Right renal pelvis (tissue), 4 donors: ENCODE measurements around the gene RAET1E. TPM values are rescaled to one million over a fixed set of nuclear protein-coding genes. Genes with fewer than 3 reads are reported as not detected.
"Not testable (repeated sequence)": the region's sequence is repeated elsewhere in the genome, so short reads cannot be mapped to it uniquely, and the experiment has no call there.

Experiments
- DNase-seq, 4 donors: peaks; one replicate each; pipeline ENCODE4 v3.0.0-alpha.2; 2013; ENCODE audit warnings: low read depth in 4 of 4, low spot score in 3 of 4, missing footprints in 1 of 4
- polyA plus RNA-seq, 4 donors: library from polyadenylated mRNA; unstranded; fragments of 120-200 nt; gene quantifications; one replicate each; pipeline ENCODE4 v1.2.1, GENCODE V29; 2013; ENCODE audit not compliant: insufficient read length in 4 of 4

The RAET1E gene
- polyA plus RNA-seq, 4 donors, result 0.40 to 0.93 (median 0.63) TPM

DNA sequence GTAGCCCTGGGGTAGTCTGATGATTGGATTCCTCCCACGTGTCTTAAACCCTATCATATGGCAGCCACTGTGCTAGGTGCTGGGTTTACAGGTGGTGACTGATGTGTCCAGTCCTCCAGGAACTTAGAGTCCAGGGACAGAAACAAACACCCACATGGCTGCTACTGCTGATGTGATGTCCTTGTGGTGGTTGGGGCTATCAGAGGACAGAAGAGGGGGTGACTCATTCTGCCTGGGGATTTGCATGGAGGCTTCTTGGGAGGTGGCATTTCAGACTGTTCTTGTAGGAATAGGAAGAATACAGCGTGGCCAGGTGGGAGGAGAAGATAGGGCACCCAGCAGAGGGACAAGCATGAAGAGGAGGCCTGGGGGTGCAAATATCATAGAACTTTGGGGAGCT is 15.2 kb upstream of the RAET1E start:
- no peak for DNase-seq

DNA sequence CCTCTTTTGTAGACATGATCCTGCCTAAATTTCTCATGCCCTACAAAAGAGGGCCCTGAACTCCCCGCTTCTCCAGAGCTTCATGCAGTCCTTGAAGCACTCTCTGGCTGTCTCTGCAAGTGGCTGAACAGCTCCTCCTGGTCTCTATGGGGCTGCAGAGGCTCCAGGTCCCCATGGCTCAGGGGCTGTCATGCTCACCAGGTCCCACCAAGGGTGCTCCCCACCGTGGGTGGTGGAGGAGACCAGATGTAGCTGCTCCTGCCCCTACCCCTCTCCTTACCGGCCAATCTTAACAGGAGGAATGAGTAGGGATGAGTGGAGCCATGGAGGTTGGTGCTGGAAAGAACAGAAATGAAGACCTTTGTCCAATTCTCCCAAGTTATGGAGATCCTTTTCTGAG is 14.8 kb upstream of the RAET1E start:
- DNase-seq, result not testable (repeated sequence)

DNA sequence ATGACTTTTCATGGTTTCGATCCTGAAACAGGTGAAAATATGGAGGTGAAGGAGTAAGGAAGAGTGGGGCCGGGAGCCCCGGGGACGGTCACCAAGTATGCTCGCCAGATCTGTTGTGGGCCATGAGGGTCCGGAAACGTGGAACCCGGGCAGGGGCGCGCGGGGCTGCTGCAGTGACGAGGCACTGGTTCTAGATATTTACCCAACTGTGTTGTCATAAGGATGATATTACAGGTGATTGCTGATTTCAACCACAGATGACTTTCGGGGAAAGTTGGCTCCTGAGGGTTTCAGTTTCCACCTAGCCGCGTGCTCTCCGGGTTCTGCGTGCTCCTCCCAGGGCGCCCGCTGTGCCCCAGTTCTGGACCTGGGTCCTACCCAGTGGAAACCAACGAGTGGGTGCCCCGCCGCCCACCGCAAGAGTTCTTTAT is 12.8 kb upstream of the RAET1E start:
- DNase-seq, result no peak

DNA sequence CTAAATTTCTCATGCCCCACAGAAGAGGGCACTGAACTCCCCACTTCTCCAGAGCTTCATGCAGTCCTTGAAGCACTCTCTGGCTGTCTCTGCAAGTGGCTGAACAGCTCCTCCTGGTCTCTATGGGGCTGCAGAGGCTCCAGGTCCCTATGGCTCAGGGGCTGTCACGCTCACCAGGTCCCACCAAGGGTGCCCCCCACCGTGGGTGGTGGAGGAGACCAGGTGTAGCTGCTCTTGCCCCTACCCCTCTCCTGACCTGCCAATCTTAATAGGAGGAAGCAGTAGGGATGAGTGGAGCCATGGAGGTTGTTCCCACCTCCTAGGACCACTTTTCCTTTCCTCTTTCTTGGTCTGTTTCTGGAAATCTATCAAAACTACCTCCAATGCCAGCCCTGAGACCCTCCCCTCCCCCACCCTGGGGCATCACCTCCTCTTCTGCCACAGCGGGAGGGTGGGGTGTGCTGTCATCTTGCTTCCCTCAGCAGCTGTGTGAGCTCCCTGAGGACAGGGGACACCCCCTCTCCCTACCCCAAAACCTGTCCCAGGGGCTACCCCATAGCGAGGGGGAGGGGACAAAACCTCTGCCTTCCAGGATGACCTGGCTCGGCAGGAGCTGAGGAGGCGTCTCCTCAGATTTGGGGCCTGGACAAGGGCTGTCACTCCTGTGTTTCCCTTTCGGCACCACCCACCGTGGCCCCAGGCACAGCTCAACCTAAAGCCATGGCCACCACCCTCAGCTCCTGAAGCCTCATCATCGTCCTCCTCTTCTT is 12.0 kb upstream of the RAET1E start:
- DNase-seq, result no peak

DNA sequence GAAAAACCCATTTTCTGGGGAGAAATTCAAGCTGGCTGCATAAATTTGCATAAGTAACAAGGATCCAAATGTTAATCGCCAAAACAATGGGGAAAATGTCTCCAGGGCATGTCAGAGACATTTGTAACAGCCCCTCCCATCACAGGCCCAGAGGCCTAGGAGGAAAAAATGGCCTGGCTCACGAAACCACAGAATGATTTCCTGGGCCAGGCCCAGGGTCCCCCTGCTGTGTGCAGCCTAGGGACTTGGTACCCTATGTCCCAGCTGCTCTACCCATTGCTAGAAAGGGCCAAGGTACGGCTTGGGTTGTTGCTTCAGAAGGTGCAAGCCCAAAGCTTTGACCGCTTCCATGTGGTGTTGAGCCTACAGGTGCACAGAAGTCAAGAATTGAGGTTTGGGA is 10.6 kb upstream of the RAET1E start:
- DNase-seq, result not testable (repeated sequence)

DNA sequence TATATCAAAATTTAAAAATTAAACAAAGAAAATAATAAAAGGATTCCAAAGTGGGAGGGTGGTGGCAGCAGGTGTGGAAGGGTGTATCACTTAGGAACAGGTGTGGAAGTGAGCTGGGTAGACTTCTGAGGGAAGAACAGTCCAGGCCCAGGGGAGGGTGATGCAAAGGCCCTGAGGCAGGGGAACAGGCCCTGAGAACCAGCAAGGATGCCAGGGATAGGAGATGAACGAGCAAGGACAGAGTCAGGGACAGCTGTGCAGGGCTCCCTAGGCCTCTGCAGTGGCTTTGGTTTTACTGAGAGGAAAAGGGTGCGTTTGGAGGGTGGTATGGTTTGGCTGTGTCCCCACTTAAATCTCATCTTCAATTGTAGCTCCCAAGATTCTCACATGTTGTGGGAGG is 9.4 kb upstream of the RAET1E start:
- DNase-seq, result no peak

DNA sequence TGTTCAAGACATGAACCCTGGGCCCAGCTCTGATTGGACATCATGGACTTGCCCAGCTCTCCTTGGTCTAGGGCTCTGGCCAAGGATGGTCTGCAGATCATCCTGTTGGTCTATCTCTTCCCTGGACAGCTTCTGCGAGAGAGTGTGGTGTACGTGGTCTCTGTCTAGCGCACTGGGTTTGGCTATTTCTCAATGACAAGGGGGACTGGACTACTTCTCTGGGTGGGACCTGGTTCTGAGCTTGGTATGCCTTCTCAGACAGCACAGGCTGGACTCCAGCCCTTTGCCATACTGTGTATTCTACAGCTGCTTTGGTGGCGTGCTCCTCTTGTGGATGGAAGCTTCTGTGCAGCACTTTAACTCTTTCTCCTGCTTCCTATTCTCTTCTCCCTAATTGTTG is 8.5 kb upstream of the RAET1E start:
- DNase-seq, result no peak

DNA sequence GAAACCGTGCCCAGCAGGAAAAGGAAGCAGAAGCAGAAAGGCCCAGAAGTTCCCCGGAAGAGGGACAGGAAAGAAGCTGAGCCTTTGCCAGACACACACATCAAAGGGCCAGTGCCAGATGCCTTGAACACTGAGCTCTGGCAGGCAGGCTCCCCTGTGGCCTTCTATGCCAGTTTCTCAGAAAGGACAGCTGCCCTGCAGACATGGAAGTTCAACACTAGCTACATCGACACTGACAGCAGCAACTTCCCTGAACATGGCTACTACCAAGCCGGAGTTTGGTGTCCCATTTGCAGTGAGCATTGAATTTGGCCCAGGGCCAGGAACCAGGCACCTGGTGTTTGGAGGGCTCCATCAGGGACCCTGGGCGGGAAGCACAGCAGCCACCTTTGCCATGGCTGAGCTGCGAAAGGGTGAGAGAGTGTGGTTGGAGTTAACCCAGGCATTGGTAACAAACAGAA is 8.0 kb upstream of the RAET1E start:
- no peak for DNase-seq

DNA sequence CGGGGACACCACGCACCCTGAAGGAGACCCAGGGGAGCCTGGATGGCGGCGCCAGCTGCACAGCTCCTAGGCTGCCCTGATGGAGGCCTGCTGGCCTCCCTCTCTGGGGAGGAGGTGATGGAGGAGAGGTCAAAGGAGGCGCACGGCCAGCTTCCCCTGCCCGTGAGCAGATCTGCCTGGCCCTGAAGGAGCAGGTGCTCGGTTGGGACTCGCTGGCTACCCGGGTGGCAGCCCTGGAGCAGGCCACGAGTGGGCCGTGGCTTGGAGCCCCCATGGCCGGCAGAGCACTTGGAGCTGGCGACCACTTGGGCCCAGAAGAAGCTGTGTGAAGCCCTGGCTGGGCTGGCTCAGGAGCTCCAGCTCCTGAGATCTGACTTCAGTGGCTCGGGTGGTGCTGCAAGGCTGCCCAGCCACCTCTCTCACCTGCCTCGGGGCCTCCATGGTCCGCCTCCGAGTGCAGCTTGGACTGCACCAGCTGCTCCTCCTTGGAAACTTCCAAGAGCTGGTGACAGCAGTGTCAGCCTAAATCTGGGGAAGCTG is 7.5 kb upstream of the RAET1E start:
- no peak for DNase-seq

DNA sequence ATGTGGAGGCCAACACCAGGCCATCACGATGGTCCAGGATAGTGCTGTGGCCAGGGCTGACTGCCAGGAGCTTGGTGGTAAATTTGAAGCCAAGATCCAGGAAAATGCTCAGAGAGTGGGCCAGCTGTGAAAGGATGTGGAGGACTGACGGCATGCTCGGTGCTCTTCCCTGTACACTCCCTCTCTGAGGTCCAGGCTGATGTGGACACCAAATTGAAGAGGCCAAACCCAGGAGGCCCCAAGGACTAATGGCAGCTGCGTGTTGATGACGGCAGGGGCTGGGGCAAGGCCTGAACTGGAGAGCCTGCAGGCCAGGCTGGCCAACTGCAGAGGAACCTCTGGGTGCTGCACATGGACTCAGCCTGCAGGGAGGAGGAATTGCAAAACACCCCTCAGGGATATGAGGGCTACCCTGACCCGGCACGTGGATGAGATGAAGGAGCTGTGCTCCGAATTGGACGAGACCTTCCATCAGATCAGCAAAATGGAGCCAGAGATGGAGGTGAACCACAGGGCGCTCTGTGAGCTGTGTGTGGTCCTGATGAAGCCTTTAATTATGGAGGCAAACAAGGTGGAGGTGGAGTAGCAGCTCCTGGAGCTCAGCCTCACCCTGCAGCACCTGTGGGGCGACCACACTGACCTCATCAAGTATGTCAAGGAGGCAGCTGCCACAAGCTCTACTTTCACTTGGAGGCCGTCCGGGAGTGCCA is 6.9 kb upstream of the RAET1E start:
- DNase-seq, result no peak

DNA sequence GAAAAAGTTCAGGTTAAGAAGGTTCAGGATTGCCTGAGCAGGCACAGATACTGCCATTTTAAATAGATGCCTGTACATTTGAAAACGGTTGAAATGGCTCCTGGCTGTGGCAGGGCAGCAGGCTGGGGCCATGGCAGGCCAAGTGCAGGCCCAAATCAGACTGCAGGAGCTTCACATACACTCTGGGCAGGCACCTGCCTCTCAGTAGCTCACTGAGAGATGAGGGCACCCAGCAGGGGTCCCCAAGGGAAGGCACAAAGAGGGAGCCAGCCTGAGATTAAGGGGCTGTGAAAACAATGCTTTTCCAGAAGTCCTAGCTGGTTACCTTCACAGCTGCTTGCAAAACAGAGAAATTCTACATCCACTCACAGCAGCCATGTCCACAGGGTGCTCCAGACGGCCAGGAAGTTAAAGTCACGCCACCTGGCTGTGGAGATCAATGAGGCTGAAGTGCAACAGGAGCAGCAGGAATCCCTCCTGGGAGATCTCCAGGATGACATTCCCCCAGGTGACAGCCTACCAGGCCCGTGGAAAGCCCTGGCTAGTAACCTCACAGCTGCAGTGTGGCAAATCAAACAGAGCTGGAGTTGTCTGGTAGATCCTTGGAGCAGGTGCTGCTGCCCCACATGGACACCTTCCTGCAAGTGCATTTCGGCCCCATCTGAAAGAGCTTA is 6.2 kb upstream of the RAET1E start:
- no peak for DNase-seq

DNA sequence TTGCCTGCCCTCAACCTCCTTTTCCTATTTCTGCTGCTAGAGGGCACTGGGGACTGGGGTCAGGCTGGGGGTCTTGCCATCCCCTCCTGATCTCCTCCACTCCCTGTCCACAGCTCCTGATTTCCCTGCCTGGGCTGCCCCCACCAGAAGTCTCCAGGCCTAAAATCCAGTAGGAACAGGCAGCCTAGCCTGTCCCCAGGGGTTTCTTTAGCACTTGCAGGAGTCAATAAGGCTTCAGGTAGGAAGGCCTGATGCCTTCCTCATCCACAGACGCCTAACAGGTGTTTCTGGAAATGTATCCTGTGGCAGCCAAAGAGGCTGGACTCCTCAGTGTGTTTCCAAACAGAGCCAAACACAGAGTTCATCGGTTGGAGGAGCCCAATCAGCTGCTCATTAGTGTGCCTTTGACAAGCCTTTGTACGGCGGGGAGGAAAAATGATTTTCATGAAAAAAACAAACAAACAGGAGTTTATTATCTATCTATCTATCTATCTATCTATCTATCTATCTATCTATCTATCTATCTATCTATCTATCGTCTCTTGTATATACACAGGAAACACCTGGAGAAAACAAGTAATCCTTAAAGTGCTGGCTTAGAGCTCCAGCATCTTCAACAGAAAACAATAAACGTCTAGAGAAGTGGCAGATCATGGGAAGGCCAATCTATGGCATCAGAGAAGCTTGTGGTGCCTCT is 3.7 kb upstream of the RAET1E start:
- no peak for DNase-seq

DNA sequence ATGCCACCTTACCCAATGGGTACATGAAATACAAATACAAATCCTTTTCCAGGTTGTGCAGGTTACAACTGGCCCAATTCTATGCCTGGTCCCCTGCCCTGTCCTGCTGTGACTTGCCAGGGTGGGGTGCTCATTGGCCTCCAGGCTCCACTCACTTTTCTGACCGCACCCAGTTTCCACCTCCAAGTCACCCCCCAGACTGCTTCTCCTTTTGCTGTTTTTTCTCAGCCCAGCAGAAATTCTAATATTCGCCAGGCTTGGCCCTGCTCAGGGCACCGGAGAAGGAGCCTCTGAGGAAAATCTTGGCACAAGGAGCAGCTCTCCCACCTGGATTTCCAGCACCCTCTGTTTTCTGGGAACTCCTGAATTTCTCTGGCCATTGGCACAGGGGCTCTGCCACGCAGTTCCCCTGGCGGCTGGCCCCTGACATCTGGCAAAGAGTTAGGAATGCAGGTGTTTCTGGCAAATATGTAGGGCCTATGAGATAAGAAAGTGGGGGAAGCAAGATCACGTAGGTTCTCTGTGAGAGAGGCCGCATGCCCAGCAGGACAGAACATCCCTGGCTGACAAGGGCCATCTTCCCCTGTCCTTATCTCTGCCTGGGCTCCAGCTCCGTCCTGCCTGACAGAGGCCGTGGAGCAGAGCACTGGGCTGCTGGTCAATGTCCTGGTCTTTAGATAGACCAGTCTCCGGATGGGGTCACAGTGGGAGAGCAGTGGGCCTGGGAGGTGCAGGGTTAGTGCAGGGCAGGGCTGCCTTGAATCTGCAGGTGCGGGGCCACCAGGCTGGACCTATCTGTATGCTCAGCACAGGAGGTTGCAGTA is 2.9 kb upstream of the RAET1E start:
- DNase-seq, result no peak

DNA sequence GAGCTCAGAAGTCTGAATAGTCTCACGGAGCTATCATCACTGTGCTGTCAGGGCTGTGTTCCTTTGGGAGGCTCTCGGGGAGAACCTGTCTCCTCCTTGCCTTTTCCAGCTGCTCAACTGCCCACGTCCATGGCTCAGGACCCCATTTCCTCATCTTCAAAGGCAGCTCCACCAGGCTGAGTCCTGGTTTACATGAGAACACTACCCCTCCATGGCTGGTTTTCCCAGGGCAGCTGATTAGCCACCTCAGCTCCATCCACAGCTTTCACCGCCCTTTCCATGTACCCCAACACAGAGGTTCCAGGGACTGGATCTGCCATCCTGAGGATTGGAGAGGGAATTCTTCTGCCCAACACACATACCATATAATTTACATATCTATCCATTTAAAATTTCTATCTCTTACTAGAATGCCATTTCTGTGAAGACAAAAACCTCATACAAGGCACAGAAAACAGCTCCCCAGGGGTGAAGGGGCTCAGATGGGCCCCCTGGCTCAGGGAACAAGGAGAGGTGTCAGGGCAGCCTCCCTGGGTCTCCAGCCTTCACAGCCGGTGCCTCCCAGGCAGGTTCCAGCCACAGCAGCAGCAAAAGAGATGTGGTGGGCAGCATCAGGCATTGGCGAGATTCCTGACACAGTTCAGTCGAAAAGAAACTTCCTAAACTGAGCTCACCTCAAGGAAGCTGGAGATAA is 2.2 kb upstream of the RAET1E start:
- DNase-seq, result no peak

DNA sequence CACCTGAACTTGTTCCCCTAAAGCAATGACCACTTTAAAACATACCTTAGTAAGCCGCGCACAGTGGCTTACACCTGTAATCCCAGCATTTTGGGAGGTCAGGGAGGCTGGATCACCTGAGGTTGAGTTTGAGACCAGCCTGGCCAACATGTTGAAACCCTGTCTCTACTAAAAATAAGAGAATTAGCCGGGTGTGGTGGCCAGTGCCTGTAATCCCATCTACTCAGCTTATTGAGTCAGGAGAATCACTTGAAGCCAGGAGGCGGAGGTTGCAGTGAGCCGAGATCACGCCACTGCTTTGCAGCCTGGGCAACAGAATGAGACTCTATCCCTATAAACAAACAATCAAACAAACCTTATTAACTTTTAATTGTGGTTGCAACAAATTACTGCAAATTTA is 1.6 kb upstream of the RAET1E start:
- no peak for DNase-seq

DNA sequence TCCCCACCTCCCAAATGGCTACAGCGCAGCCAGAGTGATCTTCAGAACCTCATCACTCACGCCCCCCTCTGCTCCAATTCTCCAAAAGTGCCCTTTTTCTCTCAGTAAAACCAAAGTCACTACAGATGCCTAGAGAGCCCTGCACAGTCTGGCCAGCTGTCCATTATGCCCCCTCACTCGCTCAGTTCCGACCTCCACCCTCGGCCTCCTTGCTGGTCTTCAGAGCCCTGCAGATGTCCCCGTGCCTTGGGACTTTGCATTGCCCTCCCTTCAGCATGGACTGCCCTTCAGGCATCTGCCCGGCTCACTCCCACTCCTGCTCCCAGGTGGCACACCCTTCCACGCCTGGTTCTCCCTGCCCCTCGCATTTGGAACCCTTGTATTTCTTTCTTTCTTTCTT is 1.1 kb upstream of the RAET1E start:
- no peak for DNase-seq

DNA sequence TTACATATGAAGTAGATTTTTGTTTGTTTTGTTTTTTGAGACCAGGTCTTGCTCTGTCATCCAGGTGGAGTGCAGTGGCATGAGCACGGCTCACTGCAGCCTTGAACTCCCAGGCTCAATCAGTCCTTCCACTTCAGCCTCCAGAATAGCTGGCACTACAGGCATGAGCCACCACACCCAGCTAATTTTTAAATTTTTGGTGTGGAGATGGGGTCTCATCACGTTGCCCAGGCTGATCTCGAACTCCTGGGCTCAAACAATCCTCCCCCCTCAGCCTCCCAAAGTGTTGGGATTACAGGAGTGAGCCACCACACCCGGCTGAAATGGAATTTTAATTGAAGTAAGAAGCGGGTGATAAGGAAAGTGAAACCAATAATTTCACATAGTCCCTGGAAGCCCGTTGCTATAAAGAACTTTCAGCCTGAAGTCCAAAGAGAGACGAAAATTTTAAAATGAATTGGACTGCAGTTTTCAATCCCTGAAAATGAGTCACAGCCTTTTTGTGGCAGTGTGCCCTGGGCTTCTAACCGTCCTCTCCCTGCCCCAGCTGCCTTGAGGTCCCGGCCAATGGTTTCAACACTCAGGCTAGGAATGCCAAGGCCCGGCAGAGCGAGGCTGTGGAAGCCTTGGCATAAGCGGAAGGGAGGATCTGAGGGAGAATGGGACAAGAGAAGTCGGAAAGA is 757 bp downstream of the RAET1E start:
- no peak for DNase-seq

DNA sequence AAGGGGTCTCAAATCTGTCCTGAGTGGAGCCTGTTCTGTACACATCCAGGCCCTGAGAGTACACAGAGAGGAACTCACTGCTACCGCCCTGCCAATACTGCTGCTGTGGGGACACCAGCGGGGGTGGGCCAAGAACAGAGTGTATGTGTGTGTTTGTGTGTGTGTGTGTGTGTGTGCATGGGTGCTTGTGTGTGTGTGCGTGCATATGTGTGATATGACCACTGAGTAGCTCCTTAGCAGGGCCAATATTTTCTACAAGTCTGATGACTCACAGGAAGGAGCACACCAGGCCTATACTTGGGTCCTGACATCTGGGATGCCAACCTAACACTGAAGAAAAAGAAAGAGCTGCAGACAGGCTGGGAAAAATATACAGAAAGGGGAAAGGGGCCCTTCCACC is 1.4 kb downstream of the RAET1E start:
- no peak for DNase-seq

DNA sequence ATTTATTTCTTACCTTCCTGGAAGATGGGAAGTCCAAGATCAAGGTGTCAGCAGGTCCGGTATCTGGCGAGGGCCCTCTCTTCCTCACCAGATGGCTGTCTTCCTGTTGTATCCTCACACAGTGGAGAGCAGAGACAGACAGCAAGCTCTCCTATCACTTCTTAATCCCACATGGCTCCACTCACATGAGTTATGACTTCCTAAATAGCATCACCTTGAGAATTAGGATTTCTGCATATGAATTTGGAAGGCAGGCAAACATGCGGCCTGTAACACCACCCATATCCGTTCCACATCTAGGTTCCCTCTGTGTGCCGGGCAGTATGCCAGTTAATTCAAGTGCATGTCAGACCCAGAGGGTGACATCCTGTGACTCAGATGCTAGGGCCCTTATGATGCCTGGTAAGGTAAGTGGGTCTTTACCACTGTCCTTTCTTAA is 2.1 kb downstream of the RAET1E start:
- DNase-seq, result no peak
